Endothelial cell (in vitro differentiated cells): ENCODE results near the gene DIP2C. TPM values are rescaled to one million over a fixed set of nuclear protein-coding genes. Genes with fewer than 3 reads are reported as not detected.

ENCODE experiments used
- DNase-seq: peaks from one replicate; pipeline ENCODE4 v3.0.0; 2021; ENCODE audit warnings: low spot score
- H3K27ac Mint-ChIP-seq: one replicate; pipeline ENCODE4 v1.8.0; 2021; ENCODE audit warnings: mixed read lengths, inconsistent platforms; ENCODE audit not compliant: unreplicated experiment
- H3K27me3 Mint-ChIP-seq: one replicate; pipeline ENCODE4 v1.8.0; 2021; ENCODE audit warnings: mild to moderate bottlenecking, moderate library complexity, mixed read lengths, inconsistent platforms; ENCODE audit not compliant: unreplicated experiment
- H3K36me3 Mint-ChIP-seq: one replicate; pipeline ENCODE4 v1.8.0; 2021; ENCODE audit warnings: mild to moderate bottlenecking, low read depth, mixed read lengths, inconsistent platforms; ENCODE audit not compliant: unreplicated experiment
- H3K4me1 Mint-ChIP-seq: one replicate; pipeline ENCODE4 v1.8.0; 2021; ENCODE audit warnings: mild to moderate bottlenecking, mixed read lengths, inconsistent platforms; ENCODE audit not compliant: unreplicated experiment
- H3K4me3 Mint-ChIP-seq: one replicate; pipeline ENCODE4 v1.8.0; 2021; ENCODE audit warnings: mild to moderate bottlenecking, mixed read lengths, inconsistent platforms; ENCODE audit not compliant: unreplicated experiment
- H3K9me3 Mint-ChIP-seq: one replicate; pipeline ENCODE4 v1.8.0; 2021; ENCODE audit warnings: mixed read lengths, inconsistent platforms; ENCODE audit not compliant: unreplicated experiment
- CTCF ChIP-seq: fragments of 200-600 bp; sonication (generic); IDR thresholded peaks from one replicate; pipeline ENCODE4 v1.5.0; 2021; ENCODE audit warnings: antibody characterized with exemption; ENCODE audit not compliant: unreplicated experiment
- long read RNA-seq: library from polyadenylated mRNA; unstranded; transcript quantifications from one replicate; pipeline ENCODE4 v2.0.0, GENCODE V29; 2020; ENCODE audit not compliant: unreplicated experiment
- total RNA-seq: library from RNA; stranded (reverse); fragmentation: NEBNext Ultra II Directional; extraction: Animal tissue kit (Norgen Biotek cat#: 25700); gene quantifications from one replicate; pipeline ENCODE4 v1.2.1, GENCODE V29; 2021; ENCODE audit not compliant: unreplicated experiment

Gene DIP2C
- 13.1 TPM for total RNA-seq
- long read RNA-seq, partial matches to known transcripts: 0 of 3 reads
- long read RNA-seq, other reads (novel, unspliced or antisense): 3 of 3 reads

DNA sequence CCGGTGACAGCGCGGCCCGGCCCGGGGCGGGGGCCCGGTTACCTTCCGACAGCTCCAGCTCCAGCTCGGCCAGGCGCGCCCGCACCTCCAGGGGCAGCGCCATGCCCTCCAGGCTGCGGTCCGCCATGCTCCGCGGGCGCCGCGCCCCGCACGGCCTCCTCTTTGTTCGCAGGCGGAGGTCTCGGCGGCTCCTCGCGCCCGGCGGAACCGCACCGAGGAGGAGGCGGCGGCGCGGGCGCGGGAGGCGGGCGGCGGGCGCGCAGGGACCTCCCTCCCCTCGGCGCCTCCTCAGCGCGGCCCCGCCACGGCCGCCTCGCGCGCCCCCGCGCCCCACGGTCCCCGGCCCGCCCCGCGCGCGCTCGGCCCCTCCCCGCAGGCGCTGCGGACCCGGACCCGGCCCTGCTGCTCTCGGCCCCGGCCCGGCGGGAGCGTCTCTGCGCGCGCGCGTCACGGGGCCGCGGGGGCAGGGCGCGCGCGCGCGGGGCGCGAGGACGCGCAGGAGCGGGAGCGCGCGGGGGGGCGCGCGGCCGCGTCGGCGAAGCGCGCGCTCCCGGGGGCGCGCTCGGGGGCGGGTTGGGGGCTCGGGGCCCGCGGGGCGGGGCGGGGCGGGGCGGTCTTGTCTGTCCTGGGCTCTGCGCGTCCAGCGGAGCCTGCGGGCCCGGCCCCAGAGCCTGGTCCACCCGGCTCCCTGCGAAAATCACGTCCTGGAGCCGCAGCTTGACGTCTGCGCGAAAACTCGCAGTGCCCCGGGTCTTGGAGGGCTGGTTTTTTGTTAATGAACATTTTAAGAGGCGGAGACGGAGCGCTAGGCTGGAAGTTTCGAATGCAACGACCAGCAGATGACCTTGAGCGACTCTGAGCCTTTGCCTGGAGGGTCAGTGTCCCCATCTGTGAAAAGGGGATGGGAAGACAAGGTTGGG is at the start of gene DIP2C:
TSS of gene DIP2C (minus strand) at position 217 of the 920 bp plus-strand sequence. CDS start at position 127, 90 bp downstream.
- peak; percentile 71 for DNase-seq
- peaks cover 6% of the 10 kb centered on the region for H3K36me3 Mint-ChIP-seq
- H3K9me3 Mint-ChIP-seq: no peaks in the 10 kb centered on the region
- TF ChIP-seq CTCF: no peak
- H3K27me3 Mint-ChIP-seq: peaks cover 13% of the 10 kb centered on the region
- H3K27ac Mint-ChIP-seq: peak within 1 kb of the TSS; percentile 19
- H3K4me3 Mint-ChIP-seq: peak within 1 kb of the TSS; percentile 90
- peaks cover 11% of the 10 kb centered on the region for H3K4me1 Mint-ChIP-seq

GRCh38 chr10:734481-734880 is 45.0 kb upstream of the DIP2C start:
- no peaks in the 10 kb centered on the region for H3K9me3 Mint-ChIP-seq
- no peaks in the 10 kb centered on the region for H3K36me3 Mint-ChIP-seq
- H3K4me1 Mint-ChIP-seq: no peaks in the 10 kb centered on the region
- TF ChIP-seq CTCF: no peak
- peaks cover 4% of the 10 kb centered on the region for H3K27me3 Mint-ChIP-seq
- no peak for DNase-seq
- H3K27ac Mint-ChIP-seq: no peak overlapping the region
- no peak overlapping the region for H3K4me3 Mint-ChIP-seq

DNA sequence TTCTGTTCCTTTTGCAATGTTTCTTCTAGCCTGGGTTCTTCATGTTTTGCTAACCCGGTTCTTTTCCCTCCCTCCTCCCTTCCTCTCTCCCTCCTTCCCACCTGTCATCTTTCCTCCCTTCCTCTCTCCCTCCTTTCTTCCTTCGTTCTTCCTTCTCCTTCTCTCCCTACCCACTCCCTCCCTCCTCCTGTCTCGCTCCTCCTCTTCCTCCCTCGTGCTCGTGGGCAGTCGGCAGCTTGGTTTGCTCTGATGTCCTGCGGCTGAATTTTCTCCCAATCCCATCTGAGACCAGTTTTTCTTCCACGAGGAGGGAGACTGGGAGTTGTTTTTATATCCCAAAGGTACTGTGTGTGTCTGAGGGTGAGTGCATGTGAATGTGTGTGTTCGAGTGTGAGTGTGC is 43.6 kb upstream of the DIP2C start:
- DNase-seq: no peak
- no peaks in the 10 kb centered on the region for H3K4me1 Mint-ChIP-seq
- H3K36me3 Mint-ChIP-seq: no peaks in the 10 kb centered on the region
- TF ChIP-seq CTCF: no peak
- no peaks in the 10 kb centered on the region for H3K9me3 Mint-ChIP-seq
- peaks cover 7% of the 10 kb centered on the region for H3K27me3 Mint-ChIP-seq
- H3K4me3 Mint-ChIP-seq: no peak overlapping the region
- no peak overlapping the region for H3K27ac Mint-ChIP-seq

- Mint-ChIP-seq H3K27ac (no peak overlapping the region), H3K4me1 (no peaks in the 10 kb centered on the region), H3K36me3 (no peaks in the 10 kb centered on the region), H3K27me3 (peaks cover 9% of the 10 kb centered on the region), H3K4me3 (no peak overlapping the region), H3K9me3 (no peaks in the 10 kb centered on the region)
- TF ChIP-seq CTCF: no peak
- DNase-seq: no peak
Observed at GRCh38 chr10:729213-729612, 39.7 kb upstream of the DIP2C start.

DNA sequence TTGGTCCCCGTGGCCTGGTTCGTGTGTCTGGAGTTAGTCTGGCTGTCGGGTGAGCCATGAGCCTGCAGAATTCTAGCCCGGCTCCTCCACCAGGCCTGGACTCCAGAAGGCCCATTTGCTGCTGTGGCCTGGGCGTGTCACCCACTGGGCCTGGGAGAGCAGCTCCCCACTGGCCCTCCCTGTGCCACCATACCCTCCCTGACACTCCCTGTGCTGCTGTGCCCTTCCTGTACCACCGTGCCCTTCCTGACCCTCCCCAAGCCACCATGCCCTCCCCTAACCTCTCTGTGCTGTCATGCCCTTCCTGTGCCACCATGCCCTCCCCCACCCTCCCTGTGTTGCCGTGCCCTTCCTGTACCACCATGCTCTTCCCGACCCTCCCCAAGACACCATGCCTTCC is 39.1 kb upstream of the DIP2C start:
- TF ChIP-seq CTCF: no peak
- DNase-seq: no peak
- Mint-ChIP-seq H3K4me1 (no peaks in the 10 kb centered on the region), H3K36me3 (no peaks in the 10 kb centered on the region), H3K9me3 (no peaks in the 10 kb centered on the region), H3K27ac (no peak overlapping the region), H3K27me3 (peaks cover 9% of the 10 kb centered on the region), H3K4me3 (no peak overlapping the region)
